H1 (cell line): ENCODE results near the gene PLA2G10. TPM values are rescaled to one million over a fixed set of nuclear protein-coding genes. Genes with fewer than 3 reads are reported as not detected.
"Not testable (repeated sequence)": the region's sequence is repeated elsewhere in the genome, so short reads cannot be mapped to it uniquely, and the experiment has no call there.

Experiments
- CTCF ChIA-PET: fragments of 300-600 bp; sonication (Branson Sonifier 250); formaldehyde crosslinking; loops from one replicate; lab custom pipeline; 2021; ENCODE audit not compliant: partially characterized antibody; lab: Charles Lee
- POLR2A ChIA-PET: fragments of 300-600 bp; sonication (Branson Sonifier 250); formaldehyde crosslinking; loops from one replicate; lab custom pipeline; 2021; ENCODE audit warnings: inconsistent platforms; ENCODE audit not compliant: partially characterized antibody; lab: Charles Lee
- DNase-seq, 2 experiments: peaks; one replicate each; pipeline versions ENCODE4 v3.0.0 to v3.0.0-alpha.2; 2010 to 2022; ENCODE audit warnings: low spot score in 2 of 2, low read depth in 1 of 2, mixed read lengths in 1 of 2
- FAIRE-seq: peaks from 2 replicates; lab custom pipeline; 2011; peaks lifted over from hg19 to GRCh38; lab: Jason Lieb, UNC
- H2AFZ ChIP-seq: 2 replicates; pipeline ENCODE4 v1.8.1; 2012; ENCODE audit warnings: low read length, inconsistent platforms
- H2AK5ac ChIP-seq: 2 replicates; pipeline ENCODE4 v1.6.1; 2013; ENCODE audit warnings: low read depth, low read length
- H2BK120ac ChIP-seq: replicated peaks from 2 replicates; pipeline ENCODE3; 2013; ENCODE audit warnings: low read depth, low read length, inconsistent platforms
- H2BK12ac ChIP-seq: 2 replicates; pipeline ENCODE4 v1.6.1; 2013; ENCODE audit warnings: low read depth, low read length
- H2BK15ac ChIP-seq: 2 replicates; pipeline ENCODE4 v1.6.1; 2013; ENCODE audit warnings: low read length
- H2BK20ac ChIP-seq: 2 replicates; pipeline ENCODE4 v1.6.1; 2013; ENCODE audit warnings: low read length
- H2BK5ac ChIP-seq: 2 replicates; pipeline ENCODE4 v1.6.1; 2013; ENCODE audit warnings: low read depth, low read length
- H3K14ac ChIP-seq: 2 replicates; pipeline ENCODE4 v1.6.1; 2013; ENCODE audit warnings: inconsistent platforms; ENCODE audit not compliant: insufficient read length
- H3K18ac ChIP-seq: 2 replicates; pipeline ENCODE4 v1.6.1; 2013; ENCODE audit warnings: low read length; ENCODE audit errors: extremely low read depth
- H3K23ac ChIP-seq: 2 replicates; pipeline ENCODE4 v1.6.1; 2013; ENCODE audit warnings: inconsistent platforms; ENCODE audit not compliant: insufficient read length
- H3K23me2 ChIP-seq: 2 replicates; pipeline ENCODE4 v1.6.1; 2013; ENCODE audit warnings: low read depth, low read length
- H3K27ac ChIP-seq: 2 replicates; pipeline ENCODE4 v1.6.1; 2011; ENCODE audit warnings: low read depth, low read length, inconsistent platforms
- H3K27me3 ChIP-seq, 4 experiments: replicated peaks in 1 of 4; 1 replicate in 1 of 4; 2 replicates in 3 of 4; pipeline versions ENCODE4 v1.6.1 to v1.8.1; 2011 to 2013; ENCODE audit warnings: low read length in 3 of 4, mild to moderate bottlenecking in 3 of 4, inconsistent platforms in 2 of 4, mixed read lengths in 2 of 4, moderate library complexity in 1 of 4; ENCODE audit not compliant: control insufficient read depth in 3 of 4, insufficient read depth in 3 of 4; ENCODE audit errors: extremely low read depth in 1 of 4
- H3K36me3 ChIP-seq, 4 experiments: 2 replicates each; pipeline versions ENCODE4 v1.6.1 to v1.8.1; 2011 to 2013; ENCODE audit warnings: mild to moderate bottlenecking in 4 of 4, low read length in 3 of 4, moderate library complexity in 2 of 4, control low read depth in 1 of 4, inconsistent platforms in 1 of 4; ENCODE audit not compliant: insufficient read depth in 4 of 4, control insufficient read depth in 2 of 4
- H3K4ac ChIP-seq: replicated peaks from 2 replicates; pipeline ENCODE3; 2013; ENCODE audit warnings: low read length, low read depth, mixed read lengths, inconsistent platforms; ENCODE audit not compliant: insufficient read length
- H3K4me1 ChIP-seq, 4 experiments: replicated peaks in 1 of 4; 1 replicate in 1 of 4; 2 replicates in 3 of 4; pipeline versions ENCODE4 v1.6.1 to v1.8.1; 2011 to 2013; ENCODE audit warnings: low read length in 3 of 4, inconsistent platforms in 2 of 4, mixed read lengths in 1 of 4; ENCODE audit not compliant: insufficient read depth in 4 of 4, control insufficient read depth in 3 of 4
- H3K4me2 ChIP-seq, 2 experiments: 2 replicates each; pipeline versions ENCODE4 v1.6.1 to v1.8.1; 2011 to 2013; ENCODE audit warnings: low read depth in 2 of 2, low read length in 2 of 2, control low read depth in 1 of 2, inconsistent platforms in 1 of 2, mild to moderate bottlenecking in 1 of 2; ENCODE audit not compliant: insufficient read depth in 1 of 2
- H3K4me3 ChIP-seq, 4 experiments: fragments of 200-600, 300-600 bp in 1 of 4; sonication (generic), shearing (Covaris generic), sonication (Bioruptor Twin) in 1 of 4; 2 replicates each; pipeline versions ENCODE4 v1.5.1 to v1.8.1; 2011 to 2016; ENCODE audit warnings: low read length in 4 of 4, low read depth in 3 of 4, control low read depth in 2 of 4, inconsistent platforms in 2 of 4, mild to moderate bottlenecking in 2 of 4, mixed read lengths in 1 of 4, moderate library complexity in 1 of 4; ENCODE audit not compliant: insufficient read depth in 2 of 4; ENCODE audit errors: extremely low read depth in 1 of 4
- H3K56ac ChIP-seq: replicated peaks from 2 replicates; pipeline ENCODE3; 2013; ENCODE audit warnings: low read depth, mild to moderate bottlenecking, mixed read lengths, low read length, inconsistent platforms; ENCODE audit not compliant: insufficient read length
- H3K79me1 ChIP-seq: 2 replicates; pipeline ENCODE4 v1.6.1; 2013; ENCODE audit warnings: low read depth, low read length, control low read depth
- H3K79me2 ChIP-seq, 2 experiments: 2 replicates each; pipeline versions ENCODE4 v1.6.1 to v1.8.1; 2012 to 2013; ENCODE audit warnings: low read length in 2 of 2, mild to moderate bottlenecking in 2 of 2, inconsistent platforms in 1 of 2; ENCODE audit not compliant: insufficient read depth in 2 of 2, control insufficient read depth in 1 of 2
- H3K9ac ChIP-seq, 4 experiments: replicated peaks in 1 of 4; 1 replicate in 1 of 4; 2 replicates in 3 of 4; pipeline versions ENCODE4 v1.6.1 to v1.8.1; 2011 to 2013; ENCODE audit warnings: low read depth in 3 of 4, low read length in 3 of 4, control low read depth in 2 of 4, mild to moderate bottlenecking in 2 of 4, moderate library complexity in 2 of 4, inconsistent platforms in 1 of 4; ENCODE audit errors: extremely low read depth in 1 of 4
- H3K9me3 ChIP-seq, 2 experiments: 2 replicates each; pipeline versions ENCODE4 v1.6.1 to v1.8.1; 2012 to 2013; ENCODE audit warnings: mild to moderate bottlenecking in 2 of 2, moderate library complexity in 2 of 2, control low read depth in 1 of 2, inconsistent platforms in 1 of 2, low read depth in 1 of 2, low read length in 1 of 2, mixed read lengths in 1 of 2; ENCODE audit not compliant: insufficient read depth in 2 of 2
- H4K20me1 ChIP-seq, 2 experiments: replicated peaks in 1 of 2; 2 replicates each; pipeline versions ENCODE3 to v1.8.1; 2011 to 2013; ENCODE audit warnings: inconsistent platforms in 2 of 2, low read length in 2 of 2, mild to moderate bottlenecking in 1 of 2; ENCODE audit not compliant: insufficient read depth in 2 of 2, control insufficient read depth in 1 of 2
- H4K5ac ChIP-seq: 2 replicates; pipeline ENCODE4 v1.6.1; 2013; ENCODE audit warnings: low read length, low read depth, mixed read lengths, inconsistent platforms; ENCODE audit not compliant: insufficient read length
- H4K8ac ChIP-seq: 2 replicates; pipeline ENCODE4 v1.8.0; 2013; ENCODE audit warnings: mild to moderate bottlenecking, moderate library complexity, low read length, inconsistent platforms; ENCODE audit not compliant: insufficient read depth; ENCODE audit errors: extremely low read depth
- H4K91ac ChIP-seq: replicated peaks from 2 replicates; pipeline ENCODE3; 2013; ENCODE audit warnings: low read length, mixed read lengths, inconsistent platforms; ENCODE audit not compliant: insufficient read length
- WGBS, 2 experiments: shearing (Covaris generic) in 1 of 2; methylation state at CpG; one replicate each; pipeline versions ENCODE4 v1.1.6 to v1.1.7; 2013 to 2015; ENCODE audit warnings: low lambda C conversion rate in 2 of 2, mixed read lengths in 2 of 2, inconsistent platforms in 1 of 2, low coverage in 1 of 2, missing lambda C conversion rate in 1 of 2; ENCODE audit not compliant: insufficient replicate concordance in 2 of 2, insufficient coverage in 1 of 2, insufficient read length in 1 of 2; ENCODE audit errors: extremely low coverage in 1 of 2, missing lambda C conversion rate in 1 of 2; 5-methylcytosine and 5-hydroxymethylcytosine counted together
- polyA plus RNA-seq, 7 experiments: library from polyadenylated mRNA; depleted of rRNA in 3 of 7; stranded (reverse) in 5 of 7; unstranded in 2 of 7; fragments of >200 nt in 5 of 7; fragments of 200-250 nt in 2 of 7; gene quantifications; 1 replicate in 5 of 7; 2 replicates in 1 of 7; 4 replicates in 1 of 7; pipeline versions ENCODE4 v1.2.1 to v1.2.3, GENCODE V29; 2011 to 2013; ENCODE audit warnings: missing spikeins in 2 of 7, mixed read lengths in 2 of 7
- total RNA-seq: library from RNA; stranded (reverse); fragmentation: NEBNext Ultra II Directional; extraction: Animal tissue kit (Norgen Biotek cat#: 25700); gene quantifications from 2 replicates; pipeline ENCODE4 v1.2.1, GENCODE V29; 2021

The PLA2G10 gene
- total and polyA plus RNA-seq, 2 of the 8 experiments (the other 6 are each of a cell fraction or from before 2014, with no cell fraction given): 0.60 to 2.2 TPM

- H3K27ac ChIP-seq, H3K27me3 ChIP-seq, H2BK12ac ChIP-seq, H4K91ac ChIP-seq, CTCF ChIA-PET, H3K14ac ChIP-seq, H4K20me1 ChIP-seq, H3K18ac ChIP-seq, H3K36me3 ChIP-seq, H3K23ac ChIP-seq, H3K4me1 ChIP-seq, H2AFZ ChIP-seq, H3K4me3 ChIP-seq, POLR2A ChIA-PET, H3K4ac ChIP-seq, FAIRE-seq, H3K9ac ChIP-seq, H2BK5ac ChIP-seq, H2AK5ac ChIP-seq, H4K5ac ChIP-seq, H2BK120ac ChIP-seq, H3K4me2 ChIP-seq, H3K9me3 ChIP-seq, H2BK15ac ChIP-seq, H2BK20ac ChIP-seq, H4K8ac ChIP-seq, H3K56ac ChIP-seq, H3K79me2 ChIP-seq, H3K23me2 ChIP-seq, H3K79me1 ChIP-seq, DNase-seq: not testable (repeated sequence)
- no CpG with 5 or more reads among the region's 73 CpGs for WGBS, 2 experiments
Observed at GRCh38 chr16:14742273-14743128, 48.4 kb upstream of the PLA2G10 start, which contains the start of gene NPIPA2. Gene NPIPA2, plus strand, starts transcription at chr16:14742533. Its CDS starts 5,533 bp downstream, at chr16:14748066.

DNA sequence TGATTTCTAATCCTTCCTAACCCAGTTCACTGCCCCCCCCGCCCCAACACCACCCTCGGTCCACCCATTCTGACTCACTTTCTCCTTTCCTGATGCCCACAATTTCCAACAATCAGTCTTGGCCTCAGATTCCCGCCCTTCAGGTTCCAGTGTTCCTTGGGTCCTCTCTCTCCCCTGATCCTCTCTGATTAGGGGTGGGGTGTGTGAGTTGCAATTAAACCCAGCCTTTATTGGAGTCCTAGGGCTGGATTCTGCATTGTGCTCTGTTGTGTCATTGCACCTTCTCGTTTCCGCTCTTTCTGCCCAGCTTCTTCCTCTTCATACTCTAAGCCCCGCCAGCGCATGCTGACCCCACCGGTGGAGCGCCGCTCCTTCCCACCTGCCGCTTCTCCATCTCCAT, 47.7 kb upstream of the PLA2G10 start:
- H2BK5ac ChIP-seq, CTCF ChIA-PET, H2BK20ac ChIP-seq, H3K4me2 ChIP-seq, H2BK15ac ChIP-seq, H4K91ac ChIP-seq, H3K79me1 ChIP-seq, H3K4ac ChIP-seq, H3K18ac ChIP-seq, H3K14ac ChIP-seq, H3K79me2 ChIP-seq, H3K27me3 ChIP-seq, H3K56ac ChIP-seq, H2AK5ac ChIP-seq, H4K8ac ChIP-seq, H2BK12ac ChIP-seq, H3K9me3 ChIP-seq, H3K4me1 ChIP-seq, H3K36me3 ChIP-seq, POLR2A ChIA-PET, FAIRE-seq, H3K4me3 ChIP-seq, H3K27ac ChIP-seq, DNase-seq, H2BK120ac ChIP-seq, H3K23ac ChIP-seq, H4K5ac ChIP-seq, H4K20me1 ChIP-seq, H3K9ac ChIP-seq, H2AFZ ChIP-seq, H3K23me2 ChIP-seq: not testable (repeated sequence)
- no CpG with 5 or more reads among the region's 11 CpGs for WGBS, 2 experiments
